Measurements from ENCODE around the gene CNEP1R1.
A peak's percentile ranks its signal among the peaks of the same experiment; 100 is the strongest.

The CNEP1R1 gene

DNA sequence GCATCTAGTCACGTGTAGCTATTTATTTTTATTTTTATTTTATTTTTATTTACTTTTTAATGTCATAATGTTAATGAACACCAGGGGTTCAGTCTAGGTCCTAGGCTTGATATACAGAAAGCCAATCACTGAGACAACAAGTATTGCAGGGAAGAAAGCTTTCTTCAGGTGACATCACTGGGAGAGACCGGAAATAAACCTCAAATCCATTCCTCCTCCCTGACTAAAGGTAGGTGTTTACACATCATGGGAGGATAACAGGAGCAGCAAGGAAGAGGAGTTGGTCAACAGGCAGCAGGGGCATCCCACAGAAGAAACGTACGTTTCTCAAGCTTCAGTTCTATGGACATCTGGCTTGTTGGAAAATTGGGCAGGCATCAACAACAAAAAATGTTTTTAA, 31.2 kb downstream of the CNEP1R1 start:
- Histone ChIP-seq H3K4me3 (ENCODE audit: low read depth in 1 of 5, low read length in 5 of 5) (no peak overlapping the region), H3K27me3 (ENCODE audit: control insufficient read depth in 5 of 5, insufficient read depth in 4 of 5, low read length in 5 of 5) (no peaks in the 10 kb centered on the region), H3K4me1 (ENCODE audit: control insufficient read depth in 5 of 5, insufficient read depth in 5 of 5, low read length in 5 of 5) (no peaks in the 10 kb centered on the region), H3K27ac (ENCODE audit: low read depth, low read length) (no peak overlapping the region), H3K9me3 (ENCODE audit: control insufficient read depth in 5 of 5, low read length in 5 of 5) (peaks cover 0 to 15% (median 13%) of the 10 kb centered on the region in 5 donors), H3K36me3 (ENCODE audit: control insufficient read depth in 5 of 5, insufficient read depth in 5 of 5, low read length in 5 of 5) (no peaks in the 10 kb centered on the region), H3K9ac (ENCODE audit: low read length in 5 of 5) (no peak overlapping the region)

DNA sequence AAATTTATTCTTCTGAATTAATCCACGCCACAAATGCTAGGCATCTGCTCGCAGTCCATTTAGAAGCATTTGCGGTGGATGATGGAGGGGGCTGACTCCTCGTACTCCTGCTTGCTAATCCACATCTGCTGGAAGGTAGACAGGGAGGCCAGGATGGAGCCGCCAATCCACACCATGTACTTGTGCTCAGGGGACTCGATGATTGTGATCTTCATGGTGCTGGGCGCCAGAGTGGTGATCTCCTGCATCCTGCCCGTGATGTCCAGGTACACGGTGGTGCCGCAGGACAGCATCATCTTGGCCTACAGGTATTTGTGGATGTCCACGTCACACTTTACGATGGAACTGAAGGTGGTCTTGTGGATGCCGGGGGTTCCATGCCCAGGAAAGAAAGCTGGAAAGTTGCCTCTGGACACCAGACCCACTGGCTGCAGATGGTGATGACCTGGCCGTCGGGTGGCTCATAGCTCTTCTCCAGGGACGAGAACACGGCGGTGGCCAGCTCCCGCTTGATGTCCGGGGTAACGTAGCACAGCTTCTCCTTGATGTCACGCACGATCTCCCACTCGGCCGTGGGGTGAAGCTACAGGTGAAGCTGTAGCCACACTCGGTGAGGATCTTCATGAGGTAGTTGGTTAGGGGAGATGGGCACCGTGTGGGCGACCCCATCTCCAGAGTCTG, 33.2 kb downstream of the CNEP1R1 start:
- H3K27ac ChIP-seq (ENCODE audit: low read depth, low read length): no peak overlapping the region
- H3K4me1 ChIP-seq (ENCODE audit: control insufficient read depth in 5 of 5, insufficient read depth in 5 of 5, low read length in 5 of 5): no peaks in the 10 kb centered on the region
- H3K9ac ChIP-seq (ENCODE audit: low read length in 5 of 5): no peak overlapping the region
- no peaks in the 10 kb centered on the region for H3K27me3 ChIP-seq (ENCODE audit: control insufficient read depth in 5 of 5, insufficient read depth in 4 of 5, low read length in 5 of 5)
- H3K4me3 ChIP-seq (ENCODE audit: low read depth in 1 of 5, low read length in 5 of 5): no peak overlapping the region
- H3K36me3 ChIP-seq (ENCODE audit: control insufficient read depth in 5 of 5, insufficient read depth in 5 of 5, low read length in 5 of 5): no peaks in the 10 kb centered on the region
- peaks cover 0 to 15% (median 13%) of the 10 kb centered on the region in 5 donors for H3K9me3 ChIP-seq (ENCODE audit: control insufficient read depth in 5 of 5, low read length in 5 of 5)

GRCh38 chr16:50059111-50059510, 34.1 kb downstream of the CNEP1R1 start:
- H3K36me3 ChIP-seq (ENCODE audit: control insufficient read depth in 5 of 5, insufficient read depth in 5 of 5, low read length in 5 of 5): no peaks in the 10 kb centered on the region

GRCh38 chr16:50059669-50060068, 34.6 kb downstream of the CNEP1R1 start:
- no peaks in the 10 kb centered on the region for H3K27me3 ChIP-seq (ENCODE audit: control insufficient read depth in 5 of 5, insufficient read depth in 4 of 5, low read length in 5 of 5)
- H3K27ac ChIP-seq (ENCODE audit: low read depth, low read length): no peak overlapping the region
- no peak overlapping the region for H3K4me3 ChIP-seq (ENCODE audit: low read depth in 1 of 5, low read length in 5 of 5)

More at GRCh38 chr16:50059111-50059510, 34.1 kb downstream of the CNEP1R1 start:
- Histone ChIP-seq H3K4me1 (ENCODE audit: control insufficient read depth in 5 of 5, insufficient read depth in 5 of 5, low read length in 5 of 5) (no peaks in the 10 kb centered on the region), H3K9me3 (ENCODE audit: control insufficient read depth in 5 of 5, low read length in 5 of 5) (peaks cover 0 to 15% (median 13%) of the 10 kb centered on the region in 5 donors), H3K9ac (ENCODE audit: low read length in 5 of 5) (no peak overlapping the region), H3K27me3 (ENCODE audit: control insufficient read depth in 5 of 5, insufficient read depth in 4 of 5, low read length in 5 of 5) (no peaks in the 10 kb centered on the region), H3K27ac (ENCODE audit: low read depth, low read length) (no peak overlapping the region), H3K4me3 (ENCODE audit: low read depth in 1 of 5, low read length in 5 of 5) (no peak overlapping the region)

DNA sequence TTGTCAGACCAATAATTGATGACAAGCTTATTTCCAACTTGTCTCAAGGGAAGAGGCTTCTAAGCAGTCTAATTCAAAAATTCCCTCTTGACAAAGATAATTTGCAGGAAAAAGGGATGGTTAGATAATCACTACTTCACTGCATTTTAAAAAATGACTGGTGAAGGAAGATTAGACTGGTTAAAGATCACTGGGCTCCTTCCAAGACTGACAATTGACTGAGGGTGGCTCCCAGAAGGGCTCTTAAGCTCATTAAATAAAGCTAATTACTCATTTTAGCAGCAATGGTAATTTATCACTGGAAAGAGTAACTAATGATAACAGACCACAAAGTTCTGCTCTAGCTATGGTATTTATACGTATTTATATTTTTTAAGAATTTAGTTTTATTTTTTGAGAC, 36.3 kb downstream of the CNEP1R1 start:
- no peak overlapping the region for H3K4me3 ChIP-seq (ENCODE audit: low read depth in 1 of 5, low read length in 5 of 5)
- H3K27ac ChIP-seq (ENCODE audit: low read depth, low read length): no peak overlapping the region
- peaks cover 0 to 6% (median 4%) of the 10 kb centered on the region in 5 donors for H3K9me3 ChIP-seq (ENCODE audit: control insufficient read depth in 5 of 5, low read length in 5 of 5)
- H3K9ac ChIP-seq (ENCODE audit: low read length in 5 of 5): no peak overlapping the region
- no peaks in the 10 kb centered on the region for H3K27me3 ChIP-seq (ENCODE audit: control insufficient read depth in 5 of 5, insufficient read depth in 4 of 5, low read length in 5 of 5)
- H3K4me1 ChIP-seq (ENCODE audit: control insufficient read depth in 5 of 5, insufficient read depth in 5 of 5, low read length in 5 of 5): peaks cover 0 to 5% (median 3%) of the 10 kb centered on the region in 5 donors
- H3K36me3 ChIP-seq (ENCODE audit: control insufficient read depth in 5 of 5, insufficient read depth in 5 of 5, low read length in 5 of 5): no peaks in the 10 kb centered on the region

More at GRCh38 chr16:50059669-50060068, 34.6 kb downstream of the CNEP1R1 start:
- Histone ChIP-seq H3K9me3 (ENCODE audit: control insufficient read depth in 5 of 5, low read length in 5 of 5) (peaks cover 0 to 15% (median 13%) of the 10 kb centered on the region in 5 donors), H3K36me3 (ENCODE audit: control insufficient read depth in 5 of 5, insufficient read depth in 5 of 5, low read length in 5 of 5) (no peaks in the 10 kb centered on the region), H3K9ac (ENCODE audit: low read length in 5 of 5) (no peak overlapping the region), H3K4me1 (ENCODE audit: control insufficient read depth in 5 of 5, insufficient read depth in 5 of 5, low read length in 5 of 5) (no peaks in the 10 kb centered on the region)

- peak overlapping the region; percentile 53 to 95 (median 85) for H3K4me3 ChIP-seq (ENCODE audit: low read depth in 1 of 5, low read length in 5 of 5)
- peak overlapping the region in 1 of 5 donors; percentile 34 for H3K9ac ChIP-seq (ENCODE audit: low read length in 5 of 5)
- peaks cover 5 to 11% (median 7%) of the 10 kb centered on the region in 5 donors for H3K36me3 ChIP-seq (ENCODE audit: control insufficient read depth in 5 of 5, insufficient read depth in 5 of 5, low read length in 5 of 5)
- H3K4me1 ChIP-seq (ENCODE audit: control insufficient read depth in 5 of 5, insufficient read depth in 5 of 5, low read length in 5 of 5): peaks cover 3 to 30% (median 24%) of the 10 kb centered on the region in 5 donors
- no peaks in the 10 kb centered on the region for H3K9me3 ChIP-seq (ENCODE audit: control insufficient read depth in 5 of 5, low read length in 5 of 5)
- H3K27me3 ChIP-seq (ENCODE audit: control insufficient read depth in 5 of 5, insufficient read depth in 4 of 5, low read length in 5 of 5): no peaks in the 10 kb centered on the region
- H3K27ac ChIP-seq (ENCODE audit: low read depth, low read length): no peak overlapping the region
These were observed 40.2 kb downstream of the CNEP1R1 start for GRCh38 chr16:50065241-50065623.

DNA sequence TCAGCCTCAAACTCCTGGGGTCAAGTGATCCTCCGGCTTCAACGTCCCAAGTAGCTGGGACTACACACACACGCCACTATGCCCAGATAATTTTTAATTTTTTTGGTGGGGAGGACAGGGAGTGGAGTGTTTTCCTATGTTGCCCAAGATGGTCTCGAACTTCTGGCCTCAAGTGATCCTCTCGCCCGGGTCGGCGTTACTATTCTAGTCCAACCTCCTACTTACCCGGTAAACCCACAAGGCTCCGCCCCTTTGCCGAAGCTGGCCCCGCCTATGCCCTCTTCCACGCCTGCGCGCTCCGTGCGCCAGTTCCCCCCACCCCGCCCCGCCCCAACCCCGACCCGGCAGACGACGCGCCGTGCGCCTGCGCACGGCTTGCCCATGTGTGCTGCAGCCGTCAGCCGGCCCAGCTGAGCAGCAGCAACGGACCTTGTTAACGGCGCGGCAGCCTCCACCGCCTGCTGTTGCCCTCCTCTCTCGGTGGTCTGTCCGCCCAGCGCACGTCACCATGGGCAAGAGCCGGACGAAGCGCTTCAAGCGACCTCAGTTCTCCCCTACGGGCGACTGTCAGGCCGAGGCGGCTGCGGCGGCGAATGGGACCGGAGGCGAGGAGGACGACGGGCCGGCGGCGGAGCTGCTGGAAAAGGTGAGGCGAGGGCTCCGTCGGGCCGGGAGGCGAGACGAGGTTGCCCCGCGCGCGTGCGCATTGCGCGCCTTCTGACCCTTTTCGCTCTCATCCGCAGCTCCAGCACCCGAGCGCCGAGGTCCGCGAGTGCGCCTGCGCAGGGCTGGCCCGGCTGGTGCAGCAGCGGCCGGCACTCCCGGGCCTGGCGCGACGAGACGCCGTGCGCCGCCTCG, 40.8 kb downstream of the CNEP1R1 start, which contains the start of gene HEATR3:
Gene HEATR3 (plus strand): TSS at position 347 of the 858 bp plus-strand sequence. CDS start 162 bp downstream, at position 509.
- peaks cover 3 to 30% (median 24%) of the 10 kb centered on the region in 5 donors for H3K4me1 ChIP-seq (ENCODE audit: control insufficient read depth in 5 of 5, insufficient read depth in 5 of 5, low read length in 5 of 5)
- peaks cover 9 to 15% (median 10%) of the 10 kb centered on the region in 5 donors for H3K36me3 ChIP-seq (ENCODE audit: control insufficient read depth in 5 of 5, insufficient read depth in 5 of 5, low read length in 5 of 5)
- H3K9ac ChIP-seq (ENCODE audit: low read length in 5 of 5): peak within 1 kb of the TSS; percentile 38 to 91 (median 88)
- H3K4me3 ChIP-seq (ENCODE audit: low read depth in 1 of 5, low read length in 5 of 5): peak within 1 kb of the TSS; percentile 85 to 97 (median 92)
- no peaks in the 10 kb centered on the region for H3K9me3 ChIP-seq (ENCODE audit: control insufficient read depth in 5 of 5, low read length in 5 of 5)
- H3K27me3 ChIP-seq (ENCODE audit: control insufficient read depth in 5 of 5, insufficient read depth in 4 of 5, low read length in 5 of 5): no peaks in the 10 kb centered on the region
- H3K27ac ChIP-seq (ENCODE audit: low read depth, low read length): peak within 1 kb of the TSS; percentile 91

DNA sequence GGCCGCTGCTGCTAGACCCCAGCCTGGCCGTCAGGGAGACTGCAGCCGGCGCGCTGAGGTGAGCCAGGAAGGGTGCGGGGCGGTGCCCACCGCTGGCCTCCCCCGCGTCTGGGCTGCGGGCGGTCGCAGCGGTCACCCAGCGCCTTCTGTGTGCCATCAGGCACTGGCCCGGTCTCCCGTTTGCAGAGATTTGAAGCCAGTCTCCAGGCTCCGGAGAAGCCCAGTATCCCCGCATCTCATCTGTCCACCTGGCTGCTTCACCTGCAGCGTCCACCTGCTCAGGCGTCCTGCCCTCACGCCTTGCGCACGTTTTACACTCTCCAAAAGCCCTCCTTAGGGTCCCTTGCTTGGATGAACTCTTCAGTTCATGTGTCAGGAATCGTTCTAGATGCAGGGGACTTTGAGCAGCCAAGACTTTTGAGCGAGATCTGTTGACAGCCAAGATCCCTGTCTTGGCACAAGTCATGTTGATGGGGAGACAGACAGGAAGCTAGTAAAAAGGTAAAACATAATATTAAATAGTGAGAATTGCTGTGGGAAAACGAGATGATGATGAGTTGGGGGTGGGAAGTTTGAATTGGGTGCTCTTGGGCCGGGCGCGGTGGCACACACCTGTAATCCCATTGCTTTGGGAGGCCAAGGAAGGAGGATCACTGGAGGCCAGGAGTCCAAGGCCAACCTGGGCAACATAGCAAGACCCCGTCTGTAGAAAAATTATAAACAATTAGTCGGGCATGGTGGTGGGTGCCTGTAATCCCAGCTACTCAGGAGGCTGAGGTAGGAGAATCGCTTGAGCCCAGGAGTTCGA, 41.7 kb downstream of the CNEP1R1 start:
- Histone ChIP-seq H3K9ac (ENCODE audit: low read length in 5 of 5) (peak overlapping the region; percentile 38 to 91 (median 88)), H3K27ac (ENCODE audit: low read depth, low read length) (peak overlapping the region; percentile 91), H3K27me3 (ENCODE audit: control insufficient read depth in 5 of 5, insufficient read depth in 4 of 5, low read length in 5 of 5) (no peaks in the 10 kb centered on the region), H3K4me1 (ENCODE audit: control insufficient read depth in 5 of 5, insufficient read depth in 5 of 5, low read length in 5 of 5) (peaks cover 3 to 30% (median 24%) of the 10 kb centered on the region in 5 donors), H3K36me3 (ENCODE audit: control insufficient read depth in 5 of 5, insufficient read depth in 5 of 5, low read length in 5 of 5) (peaks cover 12 to 20% (median 15%) of the 10 kb centered on the region in 5 donors), H3K4me3 (ENCODE audit: low read depth in 1 of 5, low read length in 5 of 5) (peak overlapping the region; percentile 85 to 97 (median 92)), H3K9me3 (ENCODE audit: control insufficient read depth in 5 of 5, low read length in 5 of 5) (no peaks in the 10 kb centered on the region)

DNA sequence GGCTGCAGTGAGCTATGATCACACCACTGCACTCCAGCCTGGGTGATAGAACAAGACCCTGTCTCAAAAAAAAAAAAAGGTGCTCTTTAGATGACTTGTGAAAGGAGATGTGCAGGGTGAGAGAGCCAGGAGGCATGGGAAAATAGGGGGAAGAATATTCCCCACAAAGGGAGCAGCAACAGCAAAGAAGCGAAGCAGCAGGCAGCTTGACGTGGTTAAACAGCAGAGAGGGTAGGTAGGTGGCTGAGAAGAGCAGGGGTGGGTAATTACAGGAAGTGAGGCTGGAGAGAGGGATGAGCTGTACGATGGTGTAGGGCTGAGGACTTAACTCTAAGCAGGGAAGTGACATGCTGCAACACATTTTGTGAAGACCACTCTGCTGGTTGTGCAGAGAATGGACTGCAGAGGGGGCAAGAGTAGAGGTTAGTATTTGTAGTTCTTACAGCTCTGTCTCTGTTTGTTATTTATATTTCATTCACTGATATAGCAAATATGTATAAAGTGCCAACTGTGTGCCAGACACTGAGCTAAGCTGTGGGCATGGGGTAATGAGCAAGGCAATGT, 42.3 kb downstream of the CNEP1R1 start:
- Histone ChIP-seq H3K9ac (ENCODE audit: low read length in 5 of 5) (peak overlapping the region in 4 of 5 donors; percentile 1 to 68 (median 3)), H3K36me3 (ENCODE audit: control insufficient read depth in 5 of 5, insufficient read depth in 5 of 5, low read length in 5 of 5) (peaks cover 12 to 20% (median 15%) of the 10 kb centered on the region in 5 donors), H3K27me3 (ENCODE audit: control insufficient read depth in 5 of 5, insufficient read depth in 4 of 5, low read length in 5 of 5) (no peaks in the 10 kb centered on the region), H3K4me1 (ENCODE audit: control insufficient read depth in 5 of 5, insufficient read depth in 5 of 5, low read length in 5 of 5) (peaks cover 3 to 30% (median 24%) of the 10 kb centered on the region in 5 donors), H3K4me3 (ENCODE audit: low read depth in 1 of 5, low read length in 5 of 5) (peak overlapping the region in 4 of 5 donors; percentile 4 to 95 (median 63)), H3K9me3 (ENCODE audit: control insufficient read depth in 5 of 5, low read length in 5 of 5) (no peaks in the 10 kb centered on the region), H3K27ac (ENCODE audit: low read depth, low read length) (no peak overlapping the region)

All from subcutaneous abdominal adipose tissue (tissue), 5 donors.